HG03460 (cell line): ENCODE measurements around the gene RUVBL2.
"Not testable (repeated sequence)": the region's sequence is repeated elsewhere in the genome, so short reads cannot be mapped to it uniquely, and the experiment has no call there.

ENCODE experiments used
- ATAC-seq: cut with Tn5 transposase; IDR thresholded peaks from one replicate; pipeline ENCODE4 v1.9.1; 2021; ENCODE audit not compliant: unreplicated experiment

RUVBL2 gene

GRCh38 chr19:49042177-49042576, 48.5 kb downstream of the RUVBL2 start:
- ATAC-seq, result no peak

DNA sequence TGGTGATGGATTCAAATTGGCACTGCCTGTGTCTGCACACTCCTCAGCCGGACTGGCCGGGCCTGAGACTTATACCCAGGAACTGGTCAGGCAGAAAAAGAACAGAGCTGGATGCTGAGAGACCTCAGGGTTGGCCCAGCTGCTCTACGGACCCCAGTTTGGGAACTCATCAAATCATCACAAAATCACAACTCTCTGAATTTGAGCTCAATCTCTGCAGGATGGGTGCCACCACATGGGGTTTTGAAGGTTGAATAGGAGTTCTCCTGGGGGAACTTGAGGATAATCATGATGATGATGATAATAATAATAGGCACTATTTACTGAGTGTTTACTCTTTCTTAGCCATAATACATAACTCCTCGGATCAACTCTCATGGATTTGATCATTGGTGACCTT, 49.0 kb downstream of the RUVBL2 start:
- ATAC-seq, result not testable (repeated sequence)

GRCh38 chr19:49043548-49043947, 49.9 kb downstream of the RUVBL2 start, which contains the start of gene CGB5:
Gene CGB5, plus strand, starts transcription at chr19:49043848. Its CDS starts 362 bp downstream, at chr19:49044210.
- not testable (repeated sequence) for ATAC-seq

- ATAC-seq, result not testable (repeated sequence)
Observed at GRCh38 chr19:49049011-49049410, 55.3 kb downstream of the RUVBL2 start, which contains the start of gene CGB8. Gene CGB8, minus strand, starts transcription at chr19:49049111. Its CDS starts 372 bp downstream, at chr19:49048739.

- ATAC-seq, result not testable (repeated sequence)
Observed at GRCh38 chr19:49049834-49050233, 56.1 kb downstream of the RUVBL2 start.

- ATAC-seq, result not testable (repeated sequence)
Observed at GRCh38 chr19:49050376-49051033, 56.8 kb downstream of the RUVBL2 start.

DNA sequence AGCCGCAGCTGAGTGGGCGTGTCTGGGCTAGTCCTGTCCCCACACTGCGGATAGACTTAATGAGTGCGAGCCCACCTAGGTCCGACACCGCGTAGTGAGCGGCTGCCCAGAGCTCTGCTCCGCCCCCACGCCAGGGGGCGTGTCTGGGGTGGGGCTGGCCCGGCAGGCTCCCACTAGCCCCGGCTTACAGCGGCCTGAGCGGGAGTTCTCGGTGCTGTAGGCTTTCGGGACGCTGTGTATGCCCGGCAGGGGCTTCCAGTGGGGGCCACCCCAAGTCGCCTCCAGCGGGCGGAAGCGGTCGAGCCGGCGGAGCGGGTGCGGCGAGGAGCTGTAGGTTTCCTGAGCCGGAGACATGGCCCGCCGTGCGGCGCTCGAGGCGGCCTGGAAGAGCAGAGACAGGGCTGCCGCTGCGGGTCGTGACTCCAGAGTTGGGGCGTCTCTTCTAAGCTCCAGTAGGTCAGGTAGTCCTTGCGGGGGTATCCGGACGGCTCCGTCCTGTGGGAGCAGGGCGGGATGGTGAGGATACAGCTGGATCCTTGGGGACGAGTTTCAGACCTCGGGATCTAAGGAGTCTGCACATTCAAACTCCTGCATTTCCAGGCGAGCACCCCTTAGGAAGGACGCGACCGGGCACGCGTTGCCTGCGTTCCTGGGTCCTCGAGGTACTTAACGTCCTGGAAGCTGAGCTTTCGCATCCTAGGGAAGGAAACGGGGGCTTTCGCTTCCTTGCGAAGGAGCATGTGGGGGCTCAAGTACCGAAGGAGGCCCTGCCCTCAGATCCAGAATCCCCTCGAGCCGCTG, 62.6 kb downstream of the RUVBL2 start:
- ATAC-seq, result no peak

GRCh38 chr19:49056902-49057596, 63.4 kb downstream of the RUVBL2 start:
- not testable (repeated sequence) for ATAC-seq

- ATAC-seq, result no peak
Observed at GRCh38 chr19:49057636-49058234, 64.0 kb downstream of the RUVBL2 start, which contains the start of gene CGB7. Gene CGB7, minus strand, starts transcription at chr19:49057749. Its CDS starts 2,374 bp downstream, at chr19:49055375.

DNA sequence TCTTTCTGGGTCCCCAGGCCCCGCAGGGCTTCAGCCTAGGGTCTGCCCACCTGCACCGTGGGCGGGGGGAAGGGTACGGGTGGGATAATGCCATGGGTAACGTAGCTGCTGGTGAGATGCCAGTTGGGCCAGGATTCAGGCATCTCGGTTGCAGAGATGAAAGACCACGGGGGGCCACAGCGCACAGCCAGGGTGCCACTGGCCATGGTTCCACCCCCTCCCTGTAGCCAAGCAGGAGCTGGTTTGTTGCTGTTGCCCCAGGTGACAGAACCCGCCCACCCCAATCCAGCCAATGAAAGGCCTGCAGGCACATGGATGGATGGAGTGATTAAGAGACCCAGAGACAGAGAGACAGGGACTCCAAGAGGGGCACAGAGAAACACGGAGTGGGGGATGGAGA, 64.9 kb downstream of the RUVBL2 start:
- no peak for ATAC-seq

DNA sequence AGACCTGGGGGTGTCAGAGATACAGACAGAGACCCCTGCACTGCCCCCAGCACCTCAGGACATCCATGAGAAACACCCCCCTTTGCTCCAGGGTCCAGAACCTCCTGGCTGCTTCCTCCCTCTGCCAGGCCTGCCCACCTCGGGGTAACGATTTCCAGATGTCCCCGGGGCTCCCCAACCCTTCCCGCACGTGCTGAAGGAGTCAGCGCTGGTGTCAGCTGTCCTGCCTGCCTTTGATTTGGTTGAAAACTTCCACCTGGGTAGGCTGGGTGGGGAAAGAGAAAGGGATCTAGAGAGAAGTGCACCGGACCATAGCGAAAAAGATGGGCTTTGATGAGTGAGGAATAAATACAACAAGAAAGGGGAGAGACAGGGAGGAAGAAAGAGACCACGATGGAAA, 65.4 kb downstream of the RUVBL2 start:
- no peak for ATAC-seq

DNA sequence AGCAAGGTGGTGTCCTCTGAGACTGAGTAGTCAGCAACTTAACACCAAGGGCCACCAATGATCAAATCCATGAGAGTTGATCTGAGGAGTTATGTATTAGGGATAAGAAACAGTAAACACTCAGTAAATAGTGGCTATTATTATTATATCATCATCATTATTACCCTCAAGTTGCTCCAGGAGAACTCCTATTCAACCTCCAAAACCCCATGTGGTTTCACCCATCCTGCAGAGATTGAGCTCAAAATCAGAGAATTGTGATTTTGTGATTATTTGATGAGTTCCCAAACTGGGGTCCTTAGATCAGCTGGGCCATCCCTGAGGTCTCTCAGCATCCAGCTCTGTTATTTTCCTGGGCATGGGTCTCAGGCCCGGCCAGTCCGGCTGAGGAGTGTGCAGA, 67.3 kb downstream of the RUVBL2 start:
- no peak for ATAC-seq

GRCh38 chr19:49061445-49061844, 67.8 kb downstream of the RUVBL2 start:
- no peak for ATAC-seq

GRCh38 chr19:49064029-49064629, 70.4 kb downstream of the RUVBL2 start:
- ATAC-seq, result no peak

DNA sequence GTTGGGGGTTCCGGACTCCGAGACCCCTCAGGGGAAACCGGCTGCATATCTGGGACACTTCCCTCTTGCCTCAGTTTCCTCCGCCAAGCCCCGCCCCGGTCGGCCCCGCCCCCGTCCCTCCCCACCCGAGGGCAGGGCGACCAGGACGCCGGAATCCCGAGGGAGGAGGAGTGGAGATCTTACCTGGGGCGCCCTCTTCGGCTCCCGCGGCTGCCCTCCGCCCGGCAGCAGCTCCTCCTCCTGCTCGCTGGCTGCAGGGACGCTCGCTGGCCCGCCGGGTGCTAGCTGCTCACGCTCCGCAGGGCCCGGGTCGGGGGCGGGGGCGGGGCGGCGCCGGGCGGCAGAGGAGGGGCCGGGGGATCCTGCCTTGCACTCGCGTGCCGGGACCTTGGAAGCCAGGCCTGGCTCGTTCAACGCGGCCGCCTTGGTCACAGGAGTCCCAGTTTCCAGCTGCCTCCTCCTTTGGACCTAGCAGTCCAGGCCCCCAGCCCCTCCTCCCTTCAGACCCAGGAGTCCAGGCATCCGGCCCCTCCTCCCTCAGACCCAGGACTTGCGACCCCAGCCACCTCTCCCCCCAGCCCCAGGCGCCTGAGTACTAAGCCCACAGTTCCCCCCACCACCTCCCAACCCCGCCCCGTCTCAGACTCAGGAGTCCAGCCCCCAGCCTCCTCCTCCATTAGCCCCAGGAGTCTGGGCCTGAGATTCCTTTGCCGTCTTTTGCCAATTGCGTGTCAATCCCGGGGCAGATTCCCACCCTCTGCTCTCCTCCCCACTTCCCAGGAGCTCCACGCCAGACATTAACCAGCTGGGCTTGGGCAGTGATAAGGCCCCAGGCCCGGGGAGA, 71.3 kb downstream of the RUVBL2 start, which contains the start of gene NTF4:
Gene NTF4, minus strand, starts transcription at position 51 of the 844 bp plus-strand sequence. CDS start 2,821 bp downstream, outside the sequence.
- no peak for ATAC-seq
